Fibroblast of pulmonary artery (primary cell): ENCODE measurements around the gene BRF1.
"Not testable (repeated sequence)": the region's sequence is repeated elsewhere in the genome, so short reads cannot be mapped to it uniquely, and the experiment has no call there.

Experiments used
- DNase-seq: peaks from one replicate; pipeline ENCODE4 v3.0.0-alpha.2; 2010; ENCODE audit warnings: low read depth
- H3K4me3 ChIP-seq: replicated peaks from 2 replicates; pipeline ENCODE4 v1.5.1; 2011; ENCODE audit warnings: low read depth, mild to moderate bottlenecking, control low read depth, low read length, moderate library complexity
- CTCF ChIP-seq: IDR thresholded peaks from 2 replicates; pipeline ENCODE4 v1.5.1; 2011; ENCODE audit warnings: mild to moderate bottlenecking, control low read depth, low read length, inconsistent platforms; ENCODE audit errors: missing control alignments

BRF1 gene

GRCh38 chr14:105305791-105306190 lies 5.0 kb upstream of the BRF1 start:
- no peak overlapping the region for H3K4me3 ChIP-seq

GRCh38 chr14:105305345-105305744 lies 4.5 kb upstream of the BRF1 start:
- no peak for DNase-seq
- TF ChIP-seq CTCF, result no peak
- H3K4me3 ChIP-seq, result no peak overlapping the region

More at GRCh38 chr14:105305791-105306190, 5.0 kb upstream of the BRF1 start:
- DNase-seq, result no peak
- TF ChIP-seq CTCF, result no peak

GRCh38 chr14:105304565-105304964 lies 3.8 kb upstream of the BRF1 start:
- TF ChIP-seq CTCF, result no peak
- no peak overlapping the region for H3K4me3 ChIP-seq
- DNase-seq, result no peak

- no peak for TF ChIP-seq CTCF
- H3K4me3 ChIP-seq, result no peak overlapping the region
- DNase-seq, result no peak
Observed at GRCh38 chr14:105303949-105304348, 3.1 kb upstream of the BRF1 start.

DNA sequence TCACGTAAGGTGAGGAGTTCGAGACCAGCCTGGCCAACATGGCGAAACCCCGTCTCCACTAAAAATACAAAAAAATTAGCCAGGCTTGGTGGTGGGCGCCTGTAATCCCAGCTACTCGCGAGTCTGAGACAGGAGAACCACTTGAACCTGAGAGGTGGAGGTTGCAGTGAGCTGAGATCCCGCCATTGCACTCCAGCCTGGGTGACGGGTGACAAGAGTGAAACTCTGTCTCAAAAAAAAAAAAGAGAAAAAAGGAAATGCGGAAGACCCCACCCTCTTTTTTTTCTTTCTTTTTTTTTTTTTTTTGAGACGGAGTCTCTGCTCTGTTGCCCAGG lies 1.1 kb upstream of the BRF1 start:
- not testable (repeated sequence) for H3K4me3 ChIP-seq, DNase-seq

- peak; percentile 95 for DNase-seq
- no peak for TF ChIP-seq CTCF
- H3K4me3 ChIP-seq, result peak overlapping the region; percentile 74
Observed at GRCh38 chr14:105301103-105301914, 508 bp upstream of the BRF1 start.

DNA sequence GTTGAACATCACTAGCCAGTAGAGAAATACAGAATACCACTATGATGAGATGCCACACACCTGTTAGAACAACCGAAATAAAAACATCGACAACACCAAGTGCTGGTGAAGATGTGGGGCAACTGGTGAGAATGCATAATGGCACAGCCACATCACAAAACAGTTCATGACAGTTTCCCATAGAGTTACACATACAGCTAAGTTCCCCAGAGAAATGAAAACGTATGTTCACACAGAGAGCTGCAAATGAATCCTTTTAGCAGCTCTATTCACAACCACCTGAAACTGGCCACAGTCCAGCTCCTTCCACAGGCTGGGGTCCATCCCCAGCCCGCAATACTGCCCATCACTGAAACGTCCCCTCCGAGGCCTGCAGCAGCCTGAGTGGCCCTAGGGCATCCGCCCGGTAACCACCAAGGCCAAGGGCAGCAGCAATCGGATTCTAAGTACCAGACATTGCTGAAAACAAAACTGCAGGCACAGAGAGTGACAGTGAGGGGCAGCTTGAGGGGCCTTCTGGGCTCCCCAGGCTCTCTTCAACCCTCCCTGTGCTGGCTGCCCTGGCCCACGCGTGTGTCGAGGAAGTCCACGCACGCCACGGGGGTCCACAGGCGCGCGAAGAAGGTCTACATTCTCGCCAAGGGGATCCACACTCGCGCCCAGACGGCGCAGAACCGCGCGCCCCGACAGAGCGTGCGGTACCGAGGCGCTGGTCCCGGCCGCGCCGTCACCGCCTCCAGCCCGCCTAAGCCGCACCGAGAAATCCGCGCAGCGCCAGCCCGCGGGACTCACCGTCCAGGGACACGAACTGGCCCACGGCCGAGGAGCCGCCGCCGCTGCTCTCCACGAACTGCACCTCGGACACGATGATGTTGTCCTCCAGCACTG lies 903 bp downstream of the BRF1 start:
- TF ChIP-seq CTCF, result no peak
- DNase-seq, result no peak
- peak overlapping the region; percentile 74 for H3K4me3 ChIP-seq

GRCh38 chr14:105297311-105297710 lies 3.5 kb downstream of the BRF1 start:
- H3K4me3 ChIP-seq, DNase-seq: not testable (repeated sequence)
